Rectal smooth muscle tissue (tissue), 1 donor: Measurements from ENCODE around the gene SYT1.
"Not testable (repeated sequence)": the region's sequence is repeated elsewhere in the genome, so short reads cannot be mapped to it uniquely, and the experiment has no call there.

Experiments used
- H3K27ac ChIP-seq: one replicate; pipeline ENCODE4 v1.7.0; 2013; ENCODE audit warnings: low read depth, low read length, inconsistent platforms
- H3K27me3 ChIP-seq: one replicate; pipeline ENCODE4 v1.7.0; 2013; ENCODE audit warnings: low read length; ENCODE audit not compliant: control insufficient read depth, insufficient read depth
- H3K36me3 ChIP-seq: one replicate; pipeline ENCODE4 v1.7.0; 2013; ENCODE audit warnings: low read length; ENCODE audit not compliant: control insufficient read depth, insufficient read depth
- H3K4me1 ChIP-seq: one replicate; pipeline ENCODE4 v1.7.0; 2013; ENCODE audit warnings: low read length; ENCODE audit not compliant: control insufficient read depth, insufficient read depth
- H3K4me3 ChIP-seq: one replicate; pipeline ENCODE4 v1.7.0; 2013; ENCODE audit warnings: low read length
- H3K9ac ChIP-seq: one replicate; pipeline ENCODE4 v1.7.0; 2013; ENCODE audit warnings: low read length

SYT1 gene

GRCh38 chr12:79183926-79184325 lies 319.4 kb downstream of the SYT1 start:
- no peak overlapping the region for H3K9ac ChIP-seq
- no peak overlapping the region for H3K4me3 ChIP-seq
- no peaks in the 10 kb centered on the region for H3K36me3 ChIP-seq
- H3K4me1 ChIP-seq, result no peaks in the 10 kb centered on the region
- no peak overlapping the region for H3K27ac ChIP-seq
- no peaks in the 10 kb centered on the region for H3K27me3 ChIP-seq

- no peak overlapping the region for H3K27ac ChIP-seq
- no peak overlapping the region for H3K4me3 ChIP-seq
- no peak overlapping the region for H3K9ac ChIP-seq
These were observed 321.9 kb downstream of the SYT1 start for GRCh38 chr12:79186506-79186905.

GRCh38 chr12:79187032-79187431 lies 322.5 kb downstream of the SYT1 start:
- Histone ChIP-seq H3K9ac (no peak overlapping the region), H3K4me3 (no peak overlapping the region), H3K27me3 (no peaks in the 10 kb centered on the region), H3K36me3 (no peaks in the 10 kb centered on the region), H3K27ac (no peak overlapping the region), H3K4me1 (no peaks in the 10 kb centered on the region)

More at GRCh38 chr12:79186506-79186905, 321.9 kb downstream of the SYT1 start:
- Histone ChIP-seq H3K27me3 (no peaks in the 10 kb centered on the region), H3K36me3 (no peaks in the 10 kb centered on the region), H3K4me1 (no peaks in the 10 kb centered on the region)

- H3K9ac ChIP-seq, result no peak overlapping the region
- no peak overlapping the region for H3K4me3 ChIP-seq
- H3K27ac ChIP-seq, result no peak overlapping the region
- no peaks in the 10 kb centered on the region for H3K4me1 ChIP-seq
- H3K36me3 ChIP-seq, result no peaks in the 10 kb centered on the region
- no peaks in the 10 kb centered on the region for H3K27me3 ChIP-seq
These were observed 326.8 kb downstream of the SYT1 start for GRCh38 chr12:79191391-79191790.

GRCh38 chr12:79194595-79194994 lies 330.0 kb downstream of the SYT1 start:
- Histone ChIP-seq H3K4me3 (no peak overlapping the region), H3K27me3 (no peaks in the 10 kb centered on the region), H3K27ac (no peak overlapping the region)

GRCh38 chr12:79199166-79199565 lies 334.6 kb downstream of the SYT1 start:
- H3K27ac ChIP-seq, result no peak overlapping the region
- H3K27me3 ChIP-seq, result no peaks in the 10 kb centered on the region
- no peaks in the 10 kb centered on the region for H3K4me1 ChIP-seq
- no peaks in the 10 kb centered on the region for H3K36me3 ChIP-seq
- H3K4me3 ChIP-seq, result no peak overlapping the region
- no peak overlapping the region for H3K9ac ChIP-seq

More at GRCh38 chr12:79194595-79194994, 330.0 kb downstream of the SYT1 start:
- H3K36me3 ChIP-seq, result no peaks in the 10 kb centered on the region
- no peaks in the 10 kb centered on the region for H3K4me1 ChIP-seq
- H3K9ac ChIP-seq, result no peak overlapping the region

- Histone ChIP-seq H3K27ac (no peak overlapping the region), H3K9ac (no peak overlapping the region), H3K4me3 (no peak overlapping the region), H3K36me3 (no peaks in the 10 kb centered on the region), H3K27me3 (no peaks in the 10 kb centered on the region), H3K4me1 (no peaks in the 10 kb centered on the region)
These were observed 335.6 kb downstream of the SYT1 start for GRCh38 chr12:79200176-79200575.

GRCh38 chr12:79203058-79203647 lies 338.6 kb downstream of the SYT1 start:
- H3K27ac ChIP-seq, result no peak overlapping the region
- H3K4me3 ChIP-seq, result no peak overlapping the region
- no peaks in the 10 kb centered on the region for H3K27me3 ChIP-seq
- no peak overlapping the region for H3K9ac ChIP-seq
- H3K36me3 ChIP-seq, result no peaks in the 10 kb centered on the region
- no peaks in the 10 kb centered on the region for H3K4me1 ChIP-seq

GRCh38 chr12:79206871-79207270 lies 342.3 kb downstream of the SYT1 start:
- H3K4me3 ChIP-seq, result no peak overlapping the region
- H3K9ac ChIP-seq, result no peak overlapping the region
- no peaks in the 10 kb centered on the region for H3K4me1 ChIP-seq

GRCh38 chr12:79210403-79210802 lies 345.8 kb downstream of the SYT1 start:
- not testable (repeated sequence) for H3K36me3 ChIP-seq, H3K9ac ChIP-seq, H3K4me1 ChIP-seq, H3K4me3 ChIP-seq, H3K27me3 ChIP-seq, H3K27ac ChIP-seq

More at GRCh38 chr12:79206871-79207270, 342.3 kb downstream of the SYT1 start:
- no peak overlapping the region for H3K27ac ChIP-seq
- no peaks in the 10 kb centered on the region for H3K36me3 ChIP-seq
- no peaks in the 10 kb centered on the region for H3K27me3 ChIP-seq

GRCh38 chr12:79217306-79217705 lies 352.7 kb downstream of the SYT1 start:
- H3K27me3 ChIP-seq, result no peaks in the 10 kb centered on the region
- H3K36me3 ChIP-seq, result no peaks in the 10 kb centered on the region
- no peak overlapping the region for H3K9ac ChIP-seq
- H3K4me3 ChIP-seq, result no peak overlapping the region
- no peaks in the 10 kb centered on the region for H3K4me1 ChIP-seq
- no peak overlapping the region for H3K27ac ChIP-seq

GRCh38 chr12:79223210-79223609 lies 358.6 kb downstream of the SYT1 start:
- no peaks in the 10 kb centered on the region for H3K4me1 ChIP-seq
- H3K27me3 ChIP-seq, result no peaks in the 10 kb centered on the region
- H3K27ac ChIP-seq, result no peak overlapping the region
- H3K9ac ChIP-seq, result no peak overlapping the region
- no peak overlapping the region for H3K4me3 ChIP-seq
- no peaks in the 10 kb centered on the region for H3K36me3 ChIP-seq

GRCh38 chr12:79223761-79224160 lies 359.2 kb downstream of the SYT1 start:
- Histone ChIP-seq H3K9ac (no peak overlapping the region), H3K27ac (no peak overlapping the region), H3K4me1 (no peaks in the 10 kb centered on the region), H3K27me3 (no peaks in the 10 kb centered on the region), H3K4me3 (no peak overlapping the region), H3K36me3 (no peaks in the 10 kb centered on the region)
